Activated B cell treated with CpG ODN at 0.5 μM for 24 hours (primary cell): Measurements from ENCODE around the gene TTC34. TPM values are rescaled to one million over a fixed set of nuclear protein-coding genes. Genes with fewer than 3 reads are reported as not detected.
"Not testable (repeated sequence)": the region's sequence is repeated elsewhere in the genome, so short reads cannot be mapped to it uniquely, and the experiment has no call there.

ENCODE experiments used
- ATAC-seq: fragments of 200-7000 bp; cut with Tn5 transposase; one replicate; pipeline ENCODE4 v1.10.0; 2021; ENCODE audit warnings: low read depth, mild to moderate bottlenecking, moderate library complexity
- CTCF ChIA-PET: fragments of 350-600 bp; sonication (Branson Sonifier 250); formaldehyde crosslinking; loops from one replicate; lab custom pipeline; 2021; ENCODE audit warnings: antibody characterized with exemption; lab: Charles Lee
- POLR2A ChIA-PET: fragments of 350-600 bp; sonication (Branson Sonifier 250); formaldehyde crosslinking; loops from one replicate; lab custom pipeline; 2021; ENCODE audit warnings: antibody characterized with exemption; lab: Charles Lee
- DNase-seq: peaks from one replicate; pipeline ENCODE4 v3.0.0; 2022
- H3K27ac Mint-ChIP-seq: one replicate; pipeline ENCODE4 v1.8.0; 2020; ENCODE audit warnings: mixed read lengths
- H3K27me3 Mint-ChIP-seq: one replicate; pipeline ENCODE4 v1.8.0; 2021; ENCODE audit warnings: mixed read lengths
- H3K36me3 Mint-ChIP-seq: one replicate; pipeline ENCODE4 v1.8.0; 2021; ENCODE audit warnings: low read depth, mixed read lengths
- H3K4me1 Mint-ChIP-seq: one replicate; pipeline ENCODE4 v1.8.0; 2021; ENCODE audit warnings: mixed read lengths
- H3K4me3 Mint-ChIP-seq: one replicate; pipeline ENCODE4 v1.8.0; 2020; ENCODE audit warnings: mild to moderate bottlenecking, mixed read lengths
- H3K9me3 Mint-ChIP-seq: one replicate; pipeline ENCODE4 v1.8.0; 2020; ENCODE audit warnings: mixed read lengths
- intact Hi-C: fragments of 100-400 bp; cut with micrococcal nuclease; formaldehyde crosslinking; loops from one replicate; pipeline ENCODE4 v1.15.1; 2024
- total RNA-seq: library from RNA; stranded (reverse); gene quantifications from 2 replicates; pipeline ENCODE4 v1.2.3, GENCODE V29; 2022
- TF ChIP-seq, protein P1 (sequence below): fragments of 200-600 bp; IDR thresholded peaks from one replicate; pipeline ENCODE4 v1.8.0; 2022; ENCODE audit warnings: antibody characterized with exemption, mild to moderate bottlenecking

The TTC34 gene
- total RNA-seq, 1 donor from 2014 or later = 4.5 TPM

DNA sequence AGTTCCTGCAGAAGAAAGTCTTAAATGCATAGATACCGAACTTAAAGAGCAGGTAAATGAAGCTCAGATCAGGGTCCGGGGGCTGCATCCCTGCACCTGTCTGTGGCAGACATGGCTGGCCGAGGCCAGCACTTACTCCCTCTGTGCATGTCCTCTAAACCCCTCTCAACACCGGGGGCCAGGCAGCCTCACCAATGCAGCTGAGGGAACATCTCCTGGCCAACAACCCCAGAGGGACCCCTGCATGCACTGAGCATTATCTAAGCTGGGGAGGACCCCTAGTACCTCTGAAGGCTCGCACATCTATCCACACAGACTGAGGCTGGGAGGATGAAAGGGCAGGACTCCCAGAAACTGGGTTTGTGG lies 18.4 kb downstream of the TTC34 start:
- H3K27me3 Mint-ChIP-seq = peaks cover 17% of the 10 kb centered on the region
- CTCF ChIA-PET = no interaction called here
- peaks cover 24% of the 10 kb centered on the region for H3K9me3 Mint-ChIP-seq
- ATAC-seq = no peak
- intact Hi-C loops = no loop called here
- TF ChIP-seq, protein P1, sequence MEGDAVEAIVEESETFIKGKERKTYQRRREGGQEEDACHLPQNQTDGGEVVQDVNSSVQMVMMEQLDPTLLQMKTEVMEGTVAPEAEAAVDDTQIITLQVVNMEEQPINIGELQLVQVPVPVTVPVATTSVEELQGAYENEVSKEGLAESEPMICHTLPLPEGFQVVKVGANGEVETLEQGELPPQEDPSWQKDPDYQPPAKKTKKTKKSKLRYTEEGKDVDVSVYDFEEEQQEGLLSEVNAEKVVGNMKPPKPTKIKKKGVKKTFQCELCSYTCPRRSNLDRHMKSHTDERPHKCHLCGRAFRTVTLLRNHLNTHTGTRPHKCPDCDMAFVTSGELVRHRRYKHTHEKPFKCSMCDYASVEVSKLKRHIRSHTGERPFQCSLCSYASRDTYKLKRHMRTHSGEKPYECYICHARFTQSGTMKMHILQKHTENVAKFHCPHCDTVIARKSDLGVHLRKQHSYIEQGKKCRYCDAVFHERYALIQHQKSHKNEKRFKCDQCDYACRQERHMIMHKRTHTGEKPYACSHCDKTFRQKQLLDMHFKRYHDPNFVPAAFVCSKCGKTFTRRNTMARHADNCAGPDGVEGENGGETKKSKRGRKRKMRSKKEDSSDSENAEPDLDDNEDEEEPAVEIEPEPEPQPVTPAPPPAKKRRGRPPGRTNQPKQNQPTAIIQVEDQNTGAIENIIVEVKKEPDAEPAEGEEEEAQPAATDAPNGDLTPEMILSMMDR = no peak
- DNase-seq = no peak
- POLR2A ChIA-PET = interaction anchor here (0.6 kb wide), 1 partner anchor 711 kb away, joined by 6 read pairs; no protein-coding TSS in a partner anchor
- H3K36me3 Mint-ChIP-seq = no peaks in the 10 kb centered on the region
- H3K27ac Mint-ChIP-seq = no peak overlapping the region
- no peaks in the 10 kb centered on the region for H3K4me1 Mint-ChIP-seq
- H3K4me3 Mint-ChIP-seq = no peak overlapping the region

GRCh38 chr1:2781627-2782026 lies 19.9 kb downstream of the TTC34 start:
- TF ChIP-seq, protein P1 = no peak
- no peak for DNase-seq
- ChIA-PET CTCF (no interaction called here), POLR2A (no interaction called here)
- Mint-ChIP-seq H3K27ac (no peak overlapping the region), H3K9me3 (peaks cover 24% of the 10 kb centered on the region), H3K4me3 (no peak overlapping the region), H3K36me3 (no peaks in the 10 kb centered on the region), H3K27me3 (peaks cover 12% of the 10 kb centered on the region), H3K4me1 (no peaks in the 10 kb centered on the region)
- intact Hi-C loops = no loop called here
- no peak for ATAC-seq

GRCh38 chr1:2778220-2778592 lies 23.3 kb downstream of the TTC34 start:
- no peak for DNase-seq
- intact Hi-C loops = no loop called here
- H3K4me1 Mint-ChIP-seq = no peaks in the 10 kb centered on the region
- ChIA-PET POLR2A (no interaction called here), CTCF (interaction anchor here (1.3 kb wide), 1 partner anchor 363 kb away, joined by 4 read pairs; no protein-coding TSS in a partner anchor)
- H3K36me3 Mint-ChIP-seq = no peaks in the 10 kb centered on the region
- H3K27me3 Mint-ChIP-seq = peaks cover 13% of the 10 kb centered on the region
- TF ChIP-seq, protein P1 = no peak
- H3K4me3 Mint-ChIP-seq = no peak overlapping the region
- no peak overlapping the region for H3K27ac Mint-ChIP-seq
- ATAC-seq = no peak
- peaks cover 24% of the 10 kb centered on the region for H3K9me3 Mint-ChIP-seq

DNA sequence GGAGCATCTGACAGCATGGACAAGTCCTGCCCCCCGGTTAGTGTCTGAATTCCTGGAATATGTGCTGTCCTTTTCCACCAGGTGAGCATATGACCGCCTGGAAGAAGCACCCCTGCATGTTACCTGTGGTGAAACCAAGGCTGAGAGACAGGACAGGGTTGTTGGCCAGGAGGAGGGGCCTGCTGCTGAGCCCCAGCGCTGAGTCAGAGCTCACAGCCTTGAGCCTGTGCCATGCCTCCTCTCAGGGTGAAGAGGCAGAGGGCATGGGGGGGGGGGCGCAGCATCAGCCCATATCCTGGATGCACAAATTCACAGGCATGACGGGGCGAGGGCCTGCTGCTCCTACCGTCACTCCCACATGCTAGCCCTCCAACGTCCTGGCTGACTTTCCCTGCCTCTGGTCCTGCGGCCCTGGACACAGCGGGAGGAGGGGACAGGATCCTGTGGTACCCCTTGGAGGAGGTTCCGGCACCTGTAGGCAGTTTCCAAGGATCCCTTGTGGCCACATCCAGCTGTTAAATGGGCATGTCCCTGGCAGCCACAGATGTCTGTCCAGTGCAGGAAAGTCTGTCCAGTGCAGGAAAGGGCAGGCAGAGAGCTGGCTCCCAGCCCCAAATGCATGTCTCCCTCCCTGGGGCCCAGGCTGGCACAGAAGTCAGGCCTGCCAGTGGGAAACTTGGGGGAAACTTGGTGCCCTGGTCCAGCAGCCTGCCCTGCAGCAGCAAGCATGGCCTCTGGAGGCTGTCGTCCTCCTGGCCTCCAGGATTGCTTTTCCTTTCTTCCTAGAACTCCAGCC lies 23.9 kb downstream of the TTC34 start:
- Mint-ChIP-seq H3K4me3 (no peak overlapping the region), H3K27ac (no peak overlapping the region), H3K36me3 (no peaks in the 10 kb centered on the region), H3K9me3 (peaks cover 23% of the 10 kb centered on the region), H3K27me3 (peaks cover 13% of the 10 kb centered on the region), H3K4me1 (no peaks in the 10 kb centered on the region)
- ATAC-seq = no peak
- DNase-seq = no peak
- POLR2A ChIA-PET = no interaction called here
- CTCF ChIA-PET = interaction anchor here (1.3 kb wide), 1 partner anchor 362 kb away, joined by 4 read pairs; no protein-coding TSS in a partner anchor
- intact Hi-C loops = no loop called here
- TF ChIP-seq, protein P1 = no peak

DNA sequence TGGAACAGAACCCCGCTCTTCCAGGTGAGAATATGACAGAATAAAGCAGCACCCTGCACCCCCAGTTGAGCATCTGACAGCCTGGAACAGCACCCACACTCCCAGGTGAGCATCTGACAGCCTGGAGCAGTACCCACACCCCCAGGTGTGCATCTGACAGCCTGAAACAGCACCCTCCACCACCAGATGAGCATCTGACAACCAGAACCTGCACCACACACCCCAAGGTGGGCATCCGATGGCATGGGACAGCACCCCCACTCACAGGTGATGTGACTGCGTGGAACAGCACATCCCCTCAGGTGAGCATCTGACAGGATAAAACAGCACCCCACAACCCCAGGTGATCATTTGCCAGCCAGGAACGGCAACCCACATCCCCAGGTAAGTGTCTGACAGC lies 26.2 kb downstream of the TTC34 start:
- H3K4me3 Mint-ChIP-seq, H3K27ac Mint-ChIP-seq, H3K36me3 Mint-ChIP-seq, ATAC-seq, intact Hi-C loops, H3K4me1 Mint-ChIP-seq, H3K9me3 Mint-ChIP-seq, POLR2A ChIA-PET, DNase-seq, CTCF ChIA-PET: not testable (repeated sequence)
- H3K27me3 Mint-ChIP-seq = peaks cover 12% of the 10 kb centered on the region

GRCh38 chr1:2768052-2768451 lies 33.4 kb downstream of the TTC34 start:
- DNase-seq, H3K27me3 Mint-ChIP-seq, H3K9me3 Mint-ChIP-seq, ATAC-seq, POLR2A ChIA-PET, H3K27ac Mint-ChIP-seq, H3K4me1 Mint-ChIP-seq, H3K36me3 Mint-ChIP-seq, CTCF ChIA-PET, intact Hi-C loops, H3K4me3 Mint-ChIP-seq: not testable (repeated sequence)

DNA sequence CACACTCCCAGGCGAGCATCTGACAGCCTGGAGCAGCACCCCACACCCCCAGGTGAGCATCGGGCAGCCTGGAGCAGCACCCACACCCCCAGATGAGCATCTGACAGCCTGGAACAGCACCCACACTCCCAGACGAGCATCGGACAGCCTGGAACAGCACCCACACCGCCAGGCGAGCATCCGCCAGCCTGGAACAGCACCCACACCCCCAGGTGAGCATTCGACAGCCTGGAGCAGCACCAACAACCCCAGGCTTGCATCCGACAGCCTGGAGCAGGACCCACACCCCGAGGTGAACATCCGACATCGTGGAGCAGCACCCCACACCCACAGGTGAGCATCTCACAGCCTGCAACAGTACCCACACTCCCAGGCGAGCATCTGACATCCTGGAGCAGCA lies 42.1 kb downstream of the TTC34 start:
- H3K36me3 Mint-ChIP-seq, POLR2A ChIA-PET, H3K9me3 Mint-ChIP-seq, H3K4me3 Mint-ChIP-seq, intact Hi-C loops, H3K27me3 Mint-ChIP-seq, H3K4me1 Mint-ChIP-seq, H3K27ac Mint-ChIP-seq, DNase-seq, CTCF ChIA-PET, ATAC-seq: not testable (repeated sequence)

GRCh38 chr1:2757519-2757918 lies 44.0 kb downstream of the TTC34 start:
- ATAC-seq, intact Hi-C loops, H3K4me1 Mint-ChIP-seq, CTCF ChIA-PET, DNase-seq, H3K4me3 Mint-ChIP-seq, POLR2A ChIA-PET, H3K9me3 Mint-ChIP-seq, H3K36me3 Mint-ChIP-seq, H3K27ac Mint-ChIP-seq, H3K27me3 Mint-ChIP-seq: not testable (repeated sequence)

DNA sequence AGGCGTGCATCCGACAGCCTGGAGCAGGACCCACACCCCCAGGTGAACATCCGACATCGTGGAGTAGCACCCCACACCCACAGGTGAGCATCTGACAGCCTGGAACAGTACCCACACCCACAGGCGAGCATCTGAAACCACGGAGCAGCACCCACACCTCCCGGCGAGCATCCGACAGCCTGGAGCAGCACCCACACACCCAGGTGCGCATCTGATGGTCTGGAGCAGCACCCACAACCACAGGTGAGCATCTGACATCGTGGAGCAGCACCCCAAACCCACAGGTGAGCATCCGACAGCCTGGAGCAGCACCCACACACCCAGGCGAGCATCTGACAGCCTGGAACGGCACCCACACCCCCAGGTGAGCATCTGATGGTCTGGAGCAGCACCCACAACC lies 46.1 kb downstream of the TTC34 start:
- H3K9me3 Mint-ChIP-seq, ATAC-seq, DNase-seq, H3K4me1 Mint-ChIP-seq, CTCF ChIA-PET, H3K27ac Mint-ChIP-seq, intact Hi-C loops, H3K4me3 Mint-ChIP-seq, H3K36me3 Mint-ChIP-seq, POLR2A ChIA-PET, H3K27me3 Mint-ChIP-seq: not testable (repeated sequence)
